GM21381 (cell line): ENCODE data around the gene METTL24.
"Not testable (repeated sequence)": the region's sequence is repeated elsewhere in the genome, so short reads cannot be mapped to it uniquely, and the experiment has no call there.

ENCODE experiments used
- ATAC-seq: cut with Tn5 transposase; IDR thresholded peaks from one replicate; pipeline ENCODE4 v1.9.1; 2021; ENCODE audit warnings: mild to moderate bottlenecking, moderate library complexity; ENCODE audit not compliant: unreplicated experiment

The METTL24 gene

GRCh38 chr6:110363748-110364147, 5.6 kb upstream of the METTL24 start:
- ATAC-seq = no peak

- ATAC-seq = no peak
These were observed 2.5 kb upstream of the METTL24 start for GRCh38 chr6:110360676-110361075.

DNA sequence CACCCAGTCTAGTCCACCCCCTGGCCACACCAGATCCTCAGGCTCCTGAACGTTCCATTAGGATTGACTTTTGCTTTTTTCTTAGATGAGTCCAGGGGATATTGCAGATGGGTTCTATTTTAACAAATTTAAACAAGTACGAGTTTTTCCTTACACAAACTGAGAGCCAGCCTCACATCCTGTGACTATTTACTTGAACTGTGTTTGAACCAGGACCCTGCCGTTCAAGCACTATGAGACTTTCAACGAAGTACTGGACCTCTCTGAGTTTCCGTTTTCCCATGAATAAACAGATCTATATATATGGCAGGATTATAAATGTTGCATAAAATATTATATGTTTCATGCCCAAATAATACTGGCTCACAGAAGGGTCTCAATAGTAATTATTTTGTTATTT, 1.4 kb upstream of the METTL24 start:
- ATAC-seq = no peak

DNA sequence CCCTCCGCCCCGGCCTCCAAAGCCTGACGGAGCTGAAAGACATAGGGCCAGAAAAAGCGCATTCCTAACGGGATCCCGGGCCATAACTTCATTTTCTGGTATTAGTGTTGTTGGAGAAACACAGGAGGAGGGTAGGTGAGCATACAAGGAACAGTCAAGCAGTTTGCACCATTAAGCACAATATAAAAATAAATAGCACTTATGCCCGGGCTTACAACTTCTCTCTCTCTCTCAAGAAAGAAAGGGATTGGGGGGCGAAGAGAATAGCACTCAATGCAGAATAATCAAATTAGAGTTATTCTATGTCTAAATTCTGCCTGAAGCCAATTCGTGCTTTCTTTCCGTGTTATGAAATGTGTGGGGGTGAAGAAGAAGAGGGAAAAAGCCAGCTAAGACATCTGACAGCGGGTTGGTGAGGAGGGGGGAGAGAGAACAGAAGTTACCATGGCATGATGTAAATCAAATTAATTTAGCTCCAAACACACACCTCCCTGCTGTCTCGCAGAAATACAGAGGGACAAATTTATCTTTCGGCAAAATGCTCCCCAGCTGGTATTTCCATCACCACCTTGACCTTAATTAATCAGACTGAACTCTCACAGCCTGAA, 508 bp upstream of the METTL24 start:
- ATAC-seq = no peak

DNA sequence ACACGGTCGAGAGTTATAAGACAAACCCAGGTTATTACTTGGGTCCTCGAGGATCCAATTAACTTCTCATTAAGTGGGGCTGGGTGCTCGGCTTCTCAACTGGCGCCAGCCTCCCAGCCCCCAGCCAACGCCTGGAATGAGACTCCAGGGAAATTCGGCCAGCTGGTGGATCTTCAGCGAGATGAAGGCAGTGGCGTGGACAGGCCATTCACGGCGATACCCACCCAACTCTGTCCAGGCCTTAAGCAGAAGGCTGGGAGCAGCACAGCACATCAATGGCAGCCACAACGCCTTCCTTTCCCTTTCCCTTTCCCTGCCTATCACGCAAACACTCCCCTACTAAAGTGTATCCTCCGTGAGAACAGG, 868 bp downstream of the METTL24 start:
- ATAC-seq = no peak

- ATAC-seq = no peak
These were observed 1.4 kb downstream of the METTL24 start for GRCh38 chr6:110356778-110357177.

GRCh38 chr6:110355727-110356126, 2.4 kb downstream of the METTL24 start:
- ATAC-seq = no peak

- ATAC-seq = no peak
These were observed 3.1 kb downstream of the METTL24 start for GRCh38 chr6:110355022-110355421.

DNA sequence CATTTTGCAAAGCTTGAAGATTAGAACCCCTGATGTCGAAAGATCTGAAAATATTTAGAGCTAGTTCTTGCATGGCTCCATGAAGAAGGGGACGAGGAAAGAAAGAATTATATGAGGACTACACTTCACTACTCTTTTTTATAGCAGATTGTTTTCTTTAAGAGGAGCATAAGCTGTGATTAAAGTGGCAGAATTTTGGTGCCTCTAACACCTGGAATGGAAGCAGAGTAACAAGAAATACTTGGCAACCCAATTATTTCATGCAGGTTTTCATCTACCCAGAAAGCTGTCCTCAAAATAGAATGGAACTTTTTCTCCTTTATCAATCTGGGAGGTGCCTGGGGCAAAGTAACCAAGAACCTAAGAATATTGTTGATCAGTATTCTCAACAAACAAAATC, 4.0 kb downstream of the METTL24 start:
- no peak for ATAC-seq

DNA sequence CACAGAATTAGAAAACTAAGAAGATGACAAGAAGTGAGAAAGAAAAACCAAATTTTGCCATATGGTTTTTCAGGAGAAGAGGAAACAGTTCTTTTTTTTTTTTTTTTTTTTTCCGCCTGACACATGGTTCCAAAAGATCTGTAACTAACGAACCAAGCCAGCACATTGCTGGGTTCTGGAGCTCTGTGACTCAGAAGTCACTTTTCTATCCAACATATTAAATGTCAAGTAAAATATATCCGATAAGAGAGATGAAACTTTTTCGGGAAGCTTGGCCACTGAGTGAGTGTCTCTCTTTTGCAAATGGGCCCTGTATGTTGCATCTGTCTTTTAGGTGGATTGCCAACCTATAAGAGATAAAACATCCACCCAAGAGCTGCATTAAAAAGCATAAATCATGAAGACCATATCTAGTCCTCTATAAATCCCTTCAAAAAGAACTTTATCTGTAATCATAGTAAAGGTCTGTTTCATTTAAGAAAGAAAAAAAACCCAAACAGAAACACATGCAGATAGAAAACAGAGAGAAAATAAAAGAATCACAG, 4.6 kb downstream of the METTL24 start:
- no peak for ATAC-seq

DNA sequence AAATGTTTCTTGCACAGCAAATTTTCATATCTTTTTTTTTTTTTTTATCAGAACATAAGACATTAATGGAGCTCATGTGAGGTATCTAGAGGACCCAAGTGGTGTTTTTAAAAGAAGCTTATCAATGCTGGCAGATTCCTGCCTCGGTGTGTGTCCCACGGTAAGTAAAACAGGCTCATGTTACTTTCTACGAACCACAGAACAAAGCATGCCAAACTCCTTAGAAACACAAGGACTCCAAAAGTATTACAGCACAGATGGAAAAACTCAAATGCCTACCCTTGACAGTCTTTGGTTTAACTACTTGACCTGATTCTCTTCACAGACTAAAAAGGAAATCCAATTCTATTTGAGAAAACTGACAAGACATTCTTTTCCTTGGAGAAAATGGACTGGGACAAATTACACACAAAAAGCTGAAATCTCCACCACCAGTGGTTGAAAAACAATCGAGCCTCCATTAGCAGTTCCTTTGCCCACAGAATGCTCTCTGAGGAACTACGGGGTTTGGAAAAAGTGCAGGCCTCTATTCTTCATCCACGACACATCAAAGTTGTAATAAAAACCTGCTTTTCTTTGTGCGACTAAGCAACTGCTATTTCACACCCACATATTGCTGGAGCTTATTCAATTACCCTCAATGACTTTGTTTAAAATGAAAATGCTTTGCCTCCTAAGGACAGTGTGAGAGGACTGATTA, 5.4 kb downstream of the METTL24 start:
- no peak for ATAC-seq

- no peak for ATAC-seq
These were observed 6.2 kb downstream of the METTL24 start for GRCh38 chr6:110351986-110352385.

- no peak for ATAC-seq
These were observed 6.6 kb downstream of the METTL24 start for GRCh38 chr6:110351546-110351945.

DNA sequence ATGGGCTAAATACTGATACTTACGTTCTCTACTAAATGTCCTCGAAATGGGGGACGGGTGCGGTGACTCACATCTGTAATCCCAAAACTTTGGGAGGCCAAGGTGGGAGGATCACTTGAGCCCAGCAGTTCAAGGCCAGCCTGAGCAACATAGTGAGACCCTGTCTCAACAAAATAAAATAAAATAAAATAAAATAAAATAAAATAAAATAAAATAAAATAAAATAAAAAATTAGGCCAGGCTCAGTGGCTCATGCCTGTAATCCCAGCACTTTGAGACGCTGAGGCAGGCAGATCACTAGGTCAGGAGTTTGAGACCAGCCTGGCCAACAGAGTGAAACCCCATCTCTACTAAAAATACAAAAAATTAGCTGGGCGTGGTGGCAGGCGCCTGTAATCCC, 7.6 kb downstream of the METTL24 start:
- not testable (repeated sequence) for ATAC-seq

DNA sequence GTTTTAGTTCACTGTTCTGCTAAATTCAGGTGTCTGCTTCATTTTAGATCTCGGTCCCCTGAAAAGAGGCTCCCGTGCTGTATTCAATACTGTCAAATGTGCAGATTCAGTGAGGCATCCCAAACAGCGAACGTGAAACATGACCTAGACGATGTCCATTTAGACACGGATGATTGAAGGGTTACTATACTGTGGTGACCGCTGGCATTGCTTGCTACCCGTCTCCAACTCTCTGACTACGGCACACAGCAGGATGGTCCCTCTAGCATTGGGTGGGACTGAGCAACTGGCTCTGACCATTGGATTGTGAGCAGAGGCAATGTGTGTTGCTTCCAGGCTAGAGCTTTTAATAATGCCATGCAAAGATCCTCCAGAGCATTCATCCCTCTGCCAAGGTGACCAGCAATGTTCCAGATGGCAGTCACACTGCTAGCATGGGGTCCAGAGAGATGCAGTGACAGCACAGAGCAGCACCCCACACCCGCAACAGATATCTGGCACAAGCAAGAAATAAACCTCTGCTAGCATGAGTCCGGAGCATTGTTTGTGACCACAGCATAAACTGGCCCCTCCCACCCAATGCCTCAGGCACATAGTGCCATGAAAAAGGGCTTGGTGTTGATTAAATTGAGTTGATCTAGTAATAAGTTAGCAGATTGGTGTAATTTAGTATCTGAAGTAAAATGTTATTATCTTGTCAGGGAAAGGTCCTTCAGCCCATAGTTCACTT, 9.0 kb downstream of the METTL24 start:
- no peak for ATAC-seq

GRCh38 chr6:110345025-110345424, 13.1 kb downstream of the METTL24 start:
- ATAC-seq = no peak

- no peak for ATAC-seq
These were observed 15.4 kb downstream of the METTL24 start for GRCh38 chr6:110342759-110343158.

- no peak for ATAC-seq
These were observed 16.2 kb downstream of the METTL24 start for GRCh38 chr6:110341663-110342596.

DNA sequence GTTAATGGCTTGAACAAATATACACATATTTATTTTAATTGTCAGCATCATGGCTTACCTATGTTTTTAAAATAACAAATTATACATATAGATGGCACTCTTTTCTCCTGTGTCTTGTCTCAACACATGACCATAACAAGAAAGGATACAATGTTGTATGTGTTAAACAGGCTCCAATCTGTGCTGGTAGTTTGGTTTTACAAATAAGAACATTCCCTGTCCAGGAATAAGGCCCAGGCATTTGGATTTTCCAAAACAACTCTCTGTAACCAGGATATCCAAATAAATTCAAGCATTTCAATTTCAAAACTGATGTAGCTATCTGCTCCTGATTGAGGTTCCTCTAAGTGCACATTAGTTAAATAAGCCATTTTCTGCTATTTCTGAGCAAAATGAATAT, 17.1 kb downstream of the METTL24 start:
- no peak for ATAC-seq

DNA sequence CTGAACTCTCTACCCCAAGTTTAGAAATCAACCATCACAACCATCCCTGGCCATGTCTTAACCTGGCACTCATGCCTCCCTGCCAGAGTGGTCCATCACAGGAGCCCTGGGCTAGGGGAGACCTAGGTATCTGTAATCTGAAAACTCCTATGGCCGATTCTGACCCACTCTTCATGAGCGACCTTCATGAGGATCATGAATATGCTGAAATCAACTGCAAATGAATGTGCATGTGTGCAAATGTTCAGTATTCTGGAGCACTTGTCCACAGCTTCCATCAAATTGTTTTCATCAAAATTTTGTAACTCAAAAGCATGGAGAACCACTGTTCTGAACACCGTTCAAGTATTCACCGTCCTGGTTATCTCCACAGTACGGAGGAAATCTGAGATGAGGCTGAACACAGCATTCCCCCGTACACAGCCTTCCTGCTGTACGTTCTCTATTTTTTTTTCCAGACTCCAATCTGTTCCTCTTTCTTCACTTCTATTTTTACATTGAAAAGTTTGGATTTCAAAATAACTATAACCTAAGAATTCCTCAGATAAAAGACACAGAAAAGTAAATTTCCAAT, 17.7 kb downstream of the METTL24 start:
- no peak for ATAC-seq
